HepG2 (cell line): Measurements from ENCODE around the gene TBC1D20. TPM values are rescaled to one million over a fixed set of nuclear protein-coding genes. Genes with fewer than 3 reads are reported as not detected.

Source experiments
- ATAC-seq: fragments of 200-7000 bp; cut with Tn5 transposase; 3 replicates; pipeline ENCODE4 v1.9.1; 2020; ENCODE audit warnings: mild to moderate bottlenecking, moderate library complexity
- BruUV-seq: library from RNA; stranded (reverse); fragments of 400-500 nt; replicated peaks from 2 replicates; lab custom pipeline; 2021; lab: Mats Ljungman, UMichigan
- CTCF ChIA-PET: fragments of 300-600 bp; formaldehyde crosslinking; extraction: SDS; loops from one replicate; lab custom pipeline; 2021; ENCODE audit warnings: low total read pairs, inconsistent platforms, low intra/inter-chr PET ratio; lab: Yijun Ruan, JAX
- POLR2A ChIA-PET: fragments of 350-600 bp; sonication (Branson Sonifier 250); formaldehyde crosslinking; loops from one replicate; lab custom pipeline; 2020; ENCODE audit warnings: antibody characterized with exemption, inconsistent platforms; lab: Yijun Ruan, JAX
- DNase-seq: peaks from one replicate; pipeline ENCODE4 v3.0.0-alpha.2; 2015; ENCODE audit warnings: low spot score
- FAIRE-seq: peaks from 3 replicates; lab custom pipeline; 2011; peaks lifted over from hg19 to GRCh38; lab: Jason Lieb, UNC
- H2AFZ ChIP-seq: one replicate; pipeline ENCODE4 v1.6.1; 2011; ENCODE audit warnings: low read length, inconsistent platforms
- H3K27ac ChIP-seq: fragments of 300-600 bp; 3 replicates; pipeline ENCODE4 v1.8.0; 2011; ENCODE audit warnings: mixed run types, mild to moderate bottlenecking, mixed read lengths, low read length, inconsistent platforms; ENCODE audit not compliant: insufficient read depth; ENCODE audit errors: extremely low read length
- H3K27me3 ChIP-seq, 2 experiments: fragments of 200-600 bp in 1 of 2; 2 replicates in 1 of 2; 3 replicates in 1 of 2; pipeline versions ENCODE4 v1.6.0 to v1.8.0; 2011; ENCODE audit warnings: low read length in 2 of 2, mild to moderate bottlenecking in 2 of 2, moderate library complexity in 2 of 2, inconsistent platforms in 1 of 2; ENCODE audit not compliant: insufficient read depth in 2 of 2, control insufficient read depth in 1 of 2
- H3K36me3 ChIP-seq, 2 experiments: fragments of 200-600 bp in 1 of 2; replicated peaks in 1 of 2; 2 replicates in 1 of 2; 3 replicates in 1 of 2; pipeline versions ENCODE4 v1.5.1 to v1.8.0; 2011; ENCODE audit warnings: low read length in 2 of 2, inconsistent platforms in 1 of 2; ENCODE audit not compliant: insufficient read depth in 2 of 2, control insufficient read depth in 1 of 2
- H3K4me1 ChIP-seq: 2 replicates; pipeline ENCODE4 v1.5.1; 2012; ENCODE audit warnings: low read length, inconsistent platforms; ENCODE audit not compliant: insufficient read depth
- H3K4me2 ChIP-seq: 2 replicates; pipeline ENCODE4 v1.6.0; 2011; ENCODE audit warnings: low read depth, low read length, inconsistent platforms
- H3K4me3 ChIP-seq, 3 experiments: fragments of 200-600 bp in 1 of 3; sonication (generic), shearing (Covaris generic) in 1 of 3; replicated peaks in 1 of 3; 2 replicates each; pipeline ENCODE4 v1.5.1; 2011 to 2016; ENCODE audit warnings: low read length in 3 of 3, inconsistent platforms in 2 of 3, low read depth in 2 of 3, mild to moderate bottlenecking in 2 of 3, control low read depth in 1 of 3, mixed read lengths in 1 of 3; ENCODE audit not compliant: insufficient read depth in 1 of 3
- H3K79me2 ChIP-seq: one replicate; pipeline ENCODE4 v1.6.1; 2011; ENCODE audit warnings: low read length, inconsistent platforms; ENCODE audit not compliant: insufficient read depth
- H3K9ac ChIP-seq: 2 replicates; pipeline ENCODE4 v1.6.0; 2011; ENCODE audit warnings: mild to moderate bottlenecking, low read depth, low read length, inconsistent platforms; ENCODE audit not compliant: insufficient read depth
- H3K9me3 ChIP-seq: 2 replicates; pipeline ENCODE4 v1.5.1; 2012; ENCODE audit warnings: mild to moderate bottlenecking, low read length
- H4K20me1 ChIP-seq: 2 replicates; pipeline ENCODE4 v1.6.0; 2011; ENCODE audit warnings: inconsistent platforms, mild to moderate bottlenecking, low read length, moderate library complexity; ENCODE audit not compliant: insufficient read depth
- CEBPB ChIP-seq: IDR thresholded peaks from 2 replicates; pipeline ENCODE4 v1.6.1; 2011; ENCODE audit warnings: low read depth, low read length, improper control_type of control experiment, borderline replicate concordance
- ELF4 ChIP-seq: sonication (generic); formaldehyde crosslinking; IDR thresholded peaks from 2 replicates; pipeline ENCODE4 v1.5.0; 2020; ENCODE audit warnings: missing genetic modification reagents, mild to moderate bottlenecking, moderate library complexity, borderline replicate concordance
- YY1 ChIP-seq: IDR thresholded peaks from 2 replicates; pipeline ENCODE4 v1.6.1; 2011; ENCODE audit warnings: low read length, low read depth, moderate library complexity, mild to moderate bottlenecking; ENCODE audit not compliant: insufficient read depth, insufficient replicate concordance
- ZNF652 ChIP-seq: IDR thresholded peaks from 2 replicates; pipeline ENCODE4 v1.6.1; 2016; ENCODE audit warnings: low read depth, borderline replicate concordance
- WGBS: methylation state at CpG from one replicate; pipeline ENCODE4 v1.1.6; 2017; ENCODE audit warnings: low lambda C conversion rate; 5-methylcytosine and 5-hydroxymethylcytosine counted together
- in situ Hi-C: cut with HindIII; loops from 2 replicates; pipeline ENCODE4 v1.10.0; 2017; ENCODE audit warnings: low pct_unique_long_range_greater_than_20kb; ENCODE audit not compliant: extremely low pct_ligation_motif_present
- intact Hi-C: fragments of 100-400 bp; cut with micrococcal nuclease; formaldehyde crosslinking; loops from one replicate; pipeline ENCODE4 v1.10.0; 2022; ENCODE audit not compliant: unreplicated experiment
- polyA plus RNA-seq, 8 experiments: library from polyadenylated mRNA; depleted of rRNA in 3 of 8; stranded (reverse) in 7 of 8; unstranded in 1 of 8; fragments of >200 nt; fragmentation: Illumina TruSeq in 4 of 8; extraction: Trizol in 4 of 8; gene quantifications; 2 replicates each; pipeline versions ENCODE4 v1.2.1 to v1.2.3, GENCODE V29; 2011 to 2016; ENCODE audit warnings: low read depth in 4 of 8, missing spikeins in 1 of 8, mixed read lengths in 1 of 8; ENCODE audit not compliant: insufficient read depth in 1 of 8
- total RNA-seq, 5 experiments: library from RNA; depleted of rRNA; stranded (reverse); fragments of >200 nt; fragmentation: Illumina TruSeq; extraction: Trizol; gene quantifications; 2 replicates each; pipeline ENCODE4 v1.2.3, GENCODE V29; 2016; ENCODE audit warnings: low read depth in 1 of 5
- TF ChIP-seq, protein P1 (sequence below): sonication (generic); formaldehyde crosslinking; IDR thresholded peaks from 2 replicates; pipeline ENCODE4 v1.8.0; 2022; ENCODE audit warnings: missing genetic modification reagents, mild to moderate bottlenecking, moderate library complexity, borderline replicate concordance
- TF ChIP-seq, protein P2 (sequence below): IDR thresholded peaks from 2 replicates; pipeline ENCODE4 v1.6.1; 2012; ENCODE audit warnings: inconsistent platforms
- TF ChIP-seq, protein P3 (sequence below): sonication (generic); formaldehyde crosslinking; IDR thresholded peaks from 2 replicates; pipeline ENCODE4 v1.5.0; 2020; ENCODE audit warnings: mild to moderate bottlenecking, missing genetic modification reagents

Gene TBC1D20
- total and polyA plus RNA-seq, 2 of the 13 experiments (the other 11 are each of a cell fraction or from before 2014, with no cell fraction given) = 36.6 to 47.1 TPM

DNA sequence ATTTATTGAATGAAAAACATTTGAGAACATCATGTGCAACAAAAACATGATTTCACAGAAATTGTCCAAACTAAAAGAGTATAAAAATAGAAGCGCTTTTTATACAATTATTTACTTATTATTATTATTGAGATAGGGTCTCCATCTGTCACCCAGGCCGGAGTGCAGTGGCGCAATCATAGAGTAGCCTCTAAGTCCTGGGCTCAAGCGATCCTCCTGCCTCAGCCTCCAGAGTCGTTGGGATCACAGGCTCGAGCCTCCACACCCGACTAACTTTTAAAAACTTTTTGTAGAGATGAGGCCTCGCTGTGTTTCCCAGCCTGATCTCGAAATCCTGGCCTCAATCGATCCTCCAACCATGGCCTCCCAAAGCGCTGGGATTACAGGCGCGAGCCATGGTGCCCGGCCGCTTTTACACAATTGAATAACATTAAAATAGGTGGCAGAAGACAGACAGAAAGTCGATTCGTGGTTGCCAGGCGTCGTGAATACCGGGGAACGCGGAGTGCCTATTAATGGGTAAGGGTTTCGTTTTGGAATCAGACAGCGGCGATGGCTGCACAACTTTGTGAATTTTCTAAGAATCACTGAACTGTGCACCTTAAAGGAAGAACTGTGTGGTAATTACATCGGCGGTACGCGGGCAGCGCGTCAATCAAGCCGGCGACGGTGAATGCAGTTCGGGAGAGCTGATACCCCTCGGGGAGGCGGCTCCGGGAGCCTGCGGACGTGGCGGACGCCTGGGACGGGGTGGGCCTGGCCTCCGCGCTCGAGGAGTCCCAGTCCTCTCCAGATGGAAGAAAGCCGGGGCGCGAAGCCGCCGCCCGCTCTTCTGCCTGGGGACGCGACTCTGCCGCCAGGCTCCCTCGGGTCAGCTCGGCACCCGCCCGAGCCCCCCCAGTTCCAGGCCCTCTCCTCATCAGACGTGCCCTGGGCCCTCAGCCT is 807 bp downstream of the TBC1D20 start (continued):
- TF ChIP-seq, protein P1, sequence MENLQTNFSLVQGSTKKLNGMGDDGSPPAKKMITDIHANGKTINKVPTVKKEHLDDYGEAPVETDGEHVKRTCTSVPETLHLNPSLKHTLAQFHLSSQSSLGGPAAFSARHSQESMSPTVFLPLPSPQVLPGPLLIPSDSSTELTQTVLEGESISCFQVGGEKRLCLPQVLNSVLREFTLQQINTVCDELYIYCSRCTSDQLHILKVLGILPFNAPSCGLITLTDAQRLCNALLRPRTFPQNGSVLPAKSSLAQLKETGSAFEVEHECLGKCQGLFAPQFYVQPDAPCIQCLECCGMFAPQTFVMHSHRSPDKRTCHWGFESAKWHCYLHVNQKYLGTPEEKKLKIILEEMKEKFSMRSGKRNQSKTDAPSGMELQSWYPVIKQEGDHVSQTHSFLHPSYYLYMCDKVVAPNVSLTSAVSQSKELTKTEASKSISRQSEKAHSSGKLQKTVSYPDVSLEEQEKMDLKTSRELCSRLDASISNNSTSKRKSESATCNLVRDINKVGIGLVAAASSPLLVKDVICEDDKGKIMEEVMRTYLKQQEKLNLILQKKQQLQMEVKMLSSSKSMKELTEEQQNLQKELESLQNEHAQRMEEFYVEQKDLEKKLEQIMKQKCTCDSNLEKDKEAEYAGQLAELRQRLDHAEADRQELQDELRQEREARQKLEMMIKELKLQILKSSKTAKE (CRISPR knock-in tag) = no peak

DNA sequence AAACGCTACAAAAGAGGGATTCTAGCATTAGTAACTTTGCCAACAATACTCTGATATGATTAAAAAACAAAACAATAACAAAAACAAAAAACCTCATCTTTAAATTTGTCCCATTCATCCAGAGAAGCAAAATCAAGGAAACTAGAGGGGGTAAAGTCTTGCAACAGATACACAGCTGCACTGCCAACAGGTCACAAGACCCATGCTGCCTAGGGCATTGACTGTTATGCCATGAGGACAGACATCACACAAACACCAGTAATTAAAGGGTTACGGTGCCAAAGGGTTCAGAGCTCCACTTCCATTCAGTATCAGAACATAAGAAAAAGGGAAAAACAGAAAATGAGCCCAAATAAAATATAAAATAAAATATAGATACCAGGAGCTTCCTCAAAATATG is 1.6 kb downstream of the TBC1D20 start:
- peaks cover 38% of the 10 kb centered on the region for H4K20me1 ChIP-seq
- peak; percentile 49 for DNase-seq
- 36% methylated on average over 2 of the region's 2 CpGs for WGBS
- peak overlapping the region; percentile 92 for H3K4me2 ChIP-seq
- TF ChIP-seq, protein P2, sequence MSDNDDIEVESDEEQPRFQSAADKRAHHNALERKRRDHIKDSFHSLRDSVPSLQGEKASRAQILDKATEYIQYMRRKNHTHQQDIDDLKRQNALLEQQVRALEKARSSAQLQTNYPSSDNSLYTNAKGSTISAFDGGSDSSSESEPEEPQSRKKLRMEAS = 0 out of 2 replicates have a peak, but pooled peaks have one; percentile 6
- TF ChIP-seq, protein P3, sequence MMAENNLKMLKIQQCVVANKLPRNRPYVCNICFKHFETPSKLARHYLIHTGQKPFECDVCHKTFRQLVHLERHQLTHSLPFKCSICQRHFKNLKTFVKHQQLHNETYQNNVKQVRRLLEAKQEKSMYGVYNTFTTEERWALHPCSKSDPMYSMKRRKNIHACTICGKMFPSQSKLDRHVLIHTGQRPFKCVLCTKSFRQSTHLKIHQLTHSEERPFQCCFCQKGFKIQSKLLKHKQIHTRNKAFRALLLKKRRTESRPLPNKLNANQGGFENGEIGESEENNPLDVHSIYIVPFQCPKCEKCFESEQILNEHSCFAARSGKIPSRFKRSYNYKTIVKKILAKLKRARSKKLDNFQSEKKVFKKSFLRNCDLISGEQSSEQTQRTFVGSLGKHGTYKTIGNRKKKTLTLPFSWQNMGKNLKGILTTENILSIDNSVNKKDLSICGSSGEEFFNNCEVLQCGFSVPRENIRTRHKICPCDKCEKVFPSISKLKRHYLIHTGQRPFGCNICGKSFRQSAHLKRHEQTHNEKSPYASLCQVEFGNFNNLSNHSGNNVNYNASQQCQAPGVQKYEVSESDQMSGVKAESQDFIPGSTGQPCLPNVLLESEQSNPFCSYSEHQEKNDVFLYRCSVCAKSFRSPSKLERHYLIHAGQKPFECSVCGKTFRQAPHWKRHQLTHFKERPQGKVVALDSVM = no peak
- peak; percentile 93 for TF ChIP-seq ZNF652 (CRISPR knock-in tag)
- TF ChIP-seq YY1 = no peak
- peak; percentile 35; the same call in 1 of the 2 replicates for TF ChIP-seq CEBPB
- 0 out of 2 replicates have a peak, but pooled peaks have one; percentile 12 for TF ChIP-seq ELF4 (CRISPR knock-in tag)
- H3K27ac ChIP-seq = peak overlapping the region; percentile 1
- CTCF ChIA-PET = no interaction called here
- H3K36me3 ChIP-seq = 0 out of 5 replicates have a peak, but pooled peaks cover 2 to 4% of the 10 kb centered on the region in 2 experiments
- peaks cover 59% of the 10 kb centered on the region for H3K79me2 ChIP-seq
- no TSS peak for BruUV-seq
- in situ Hi-C loops (no loop called here), intact Hi-C loops (no loop called here)
- no peaks in the 10 kb centered on the region for H3K9me3 ChIP-seq
- H3K4me1 ChIP-seq = peaks cover 41% of the 10 kb centered on the region
- peak overlapping the region; percentile 86 for H3K9ac ChIP-seq
- H3K27me3 ChIP-seq = no peaks in the 10 kb centered on the region; a peak in 1 of 5 replicates
- no peak overlapping the region for H2AFZ ChIP-seq
- peak overlapping the region; percentile 81 to 96 (median 91) for H3K4me3 ChIP-seq
- POLR2A ChIA-PET = interaction anchor here (0.8 to 3.0 kb wide), 11 partner anchors 13 to 113 kb away, joined by 3 to 10 read pairs (median 4); partner anchors contain the start of genes NRSN2 and TRIB3
- FAIRE-seq = no peak
- ATAC-seq = no peak
